Mesendoderm (in vitro differentiated cells): Measurements from ENCODE around the gene CHP1. TPM values are rescaled to one million over a fixed set of nuclear protein-coding genes. Genes with fewer than 3 reads are reported as not detected.
A peak's percentile ranks its signal among the peaks of the same experiment; 100 is the strongest.

ENCODE experiments used
- DNase-seq: peaks from one replicate; pipeline ENCODE4 v3.0.0; 2013
- H2AK5ac ChIP-seq: 2 replicates; pipeline ENCODE4 v1.6.1; 2013; ENCODE audit warnings: low read length, inconsistent platforms
- H2BK120ac ChIP-seq: 2 replicates; pipeline ENCODE4 v1.6.1; 2013; ENCODE audit warnings: low read depth, mild to moderate bottlenecking, low read length, moderate library complexity, mixed read lengths
- H2BK15ac ChIP-seq: replicated peaks from 2 replicates; pipeline ENCODE4 v1.6.1; 2013; ENCODE audit warnings: low read depth, mild to moderate bottlenecking, moderate library complexity
- H2BK5ac ChIP-seq: 2 replicates; pipeline ENCODE4 v1.6.1; 2013; ENCODE audit warnings: low read length, inconsistent platforms
- H3K18ac ChIP-seq: 2 replicates; pipeline ENCODE4 v1.6.1; 2013; ENCODE audit warnings: mild to moderate bottlenecking, low read length, mixed read lengths
- H3K23ac ChIP-seq: one replicate; pipeline ENCODE4 v1.6.1; 2013; ENCODE audit warnings: low read length
- H3K27ac ChIP-seq: 2 replicates; pipeline ENCODE4 v1.5.1; 2013; ENCODE audit warnings: low read depth, mild to moderate bottlenecking, inconsistent platforms, low read length, moderate library complexity
- H3K27me3 ChIP-seq: 2 replicates; pipeline ENCODE4 v1.6.1; 2013; ENCODE audit warnings: low read length, control low read depth, mild to moderate bottlenecking, inconsistent platforms; ENCODE audit not compliant: insufficient read depth, poor library complexity
- H3K36me3 ChIP-seq: 2 replicates; pipeline ENCODE4 v1.6.1; 2013; ENCODE audit warnings: low read length, inconsistent platforms; ENCODE audit not compliant: control insufficient read depth, insufficient read depth
- H3K4ac ChIP-seq: one replicate; pipeline ENCODE4 v1.6.1; 2013; ENCODE audit warnings: low read depth, mild to moderate bottlenecking, low read length, moderate library complexity
- H3K4me1 ChIP-seq: 2 replicates; pipeline ENCODE4 v1.6.1; 2013; ENCODE audit warnings: low read depth, low read length, inconsistent platforms; ENCODE audit not compliant: control insufficient read depth
- H3K4me2 ChIP-seq: 2 replicates; pipeline ENCODE4 v1.6.1; 2013; ENCODE audit warnings: low read length
- H3K4me3 ChIP-seq: 2 replicates; pipeline ENCODE4 v1.5.1; 2013; ENCODE audit warnings: mild to moderate bottlenecking, low read length
- H3K56ac ChIP-seq: one replicate; pipeline ENCODE4 v1.6.1; 2013; ENCODE audit warnings: low read length
- H3K79me1 ChIP-seq: 2 replicates; pipeline ENCODE4 v1.6.1; 2013; ENCODE audit warnings: low read length, inconsistent platforms
- H3K79me2 ChIP-seq: 2 replicates; pipeline ENCODE4 v1.6.1; 2013; ENCODE audit warnings: mild to moderate bottlenecking, low read length; ENCODE audit not compliant: control insufficient read depth, insufficient read depth
- H3K9ac ChIP-seq: 2 replicates; pipeline ENCODE4 v1.6.1; 2013; ENCODE audit warnings: low read length, inconsistent platforms
- H4K5ac ChIP-seq: one replicate; pipeline ENCODE4 v1.6.1; 2013; ENCODE audit warnings: low read length
- H4K8ac ChIP-seq: one replicate; pipeline ENCODE4 v1.6.1; 2013; ENCODE audit warnings: low read depth, mild to moderate bottlenecking, control low read depth, low read length, moderate library complexity
- WGBS: extraction: QIAGEN DNeasy Blood & Tissue Kit; methylation state at CpG from one replicate; pipeline ENCODE4 v1.1.7; 2013; ENCODE audit warnings: low lambda C conversion rate, missing lambda C conversion rate; ENCODE audit not compliant: insufficient coverage; ENCODE audit errors: extremely low coverage; 5-methylcytosine and 5-hydroxymethylcytosine counted together
- polyA plus RNA-seq, 2 experiments: library from polyadenylated mRNA; stranded (reverse); fragments of 200-250 nt; gene quantifications; one replicate each; pipeline ENCODE4 v1.2.3, GENCODE V29; 2013

The CHP1 gene
- polyA plus RNA-seq (2013, experiment 1 of 2): 64.5 TPM
- polyA plus RNA-seq (2013, experiment 2 of 2): 62.9 TPM

DNA sequence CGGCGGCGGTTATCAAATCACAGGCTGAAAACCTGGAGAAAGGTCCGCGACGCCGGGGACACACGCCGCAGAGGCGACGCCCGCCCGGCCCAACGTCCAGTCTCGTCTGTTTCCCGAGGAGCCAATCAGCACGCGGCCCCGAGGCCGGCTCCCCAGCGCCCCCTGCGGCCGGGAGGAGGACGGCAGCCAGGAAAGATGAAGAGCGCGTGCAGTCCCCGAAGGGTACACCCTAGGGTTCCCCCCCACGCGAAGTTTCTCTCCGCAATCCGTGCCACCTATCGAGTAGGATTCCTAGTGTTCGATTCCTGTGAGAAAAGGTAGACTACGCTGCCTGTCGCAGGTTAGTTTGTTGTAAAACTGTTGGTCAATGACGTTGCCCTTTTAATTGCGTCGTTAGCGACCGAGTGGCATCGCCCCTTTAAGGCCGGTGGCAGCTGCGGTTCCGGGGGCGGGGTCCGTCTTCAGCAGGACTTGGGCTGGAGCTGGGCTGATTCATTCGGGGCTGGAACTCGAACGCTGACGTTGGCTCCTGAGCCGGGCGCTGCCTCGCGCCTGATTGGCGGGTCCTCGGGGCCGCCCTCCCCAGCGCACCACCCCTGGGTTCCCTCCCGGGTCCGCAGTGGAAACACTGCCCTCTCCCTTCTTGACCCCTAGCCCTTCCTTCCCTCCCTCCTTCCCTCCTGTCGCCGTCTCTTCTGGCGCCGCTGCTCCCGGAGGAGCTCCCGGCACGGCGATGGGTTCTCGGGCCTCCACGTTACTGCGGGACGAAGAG lies at the start of gene CHP1, which contains the start of gene EXD1:
Gene CHP1, plus strand, starts transcription at position 619 of the 772 bp plus-strand sequence. Its CDS starts 115 bp downstream, at position 734.
Gene EXD1, minus strand, starts transcription at position 108 of the 772 bp plus-strand sequence. CDS start 4,182 bp downstream, outside the sequence.
- Histone ChIP-seq H4K5ac (no peak within 1 kb of the TSS), H2BK120ac (no peak within 1 kb of the TSS), H3K4me2 (peak within 1 kb of the TSS; percentile 96), H3K36me3 (no peaks in the 10 kb centered on the region), H3K9ac (peak within 1 kb of the TSS; percentile 79), H2BK5ac (peak within 1 kb of the TSS; percentile 74), H3K27me3 (no peaks in the 10 kb centered on the region), H3K56ac (peak within 1 kb of the TSS; percentile 91), H3K4me1 (no peaks in the 10 kb centered on the region), H2BK15ac (peak within 1 kb of the TSS; percentile 38), H2AK5ac (no peak within 1 kb of the TSS), H3K23ac (no peak within 1 kb of the TSS), H3K79me1 (peaks cover 8% of the 10 kb centered on the region), H3K27ac (peak within 1 kb of the TSS; percentile 62), H3K79me2 (peaks cover 10% of the 10 kb centered on the region), H4K8ac (no peak within 1 kb of the TSS), H3K4me3 (peak within 1 kb of the TSS; percentile 70), H3K18ac (peak within 1 kb of the TSS; percentile 31), H3K4ac (no peak within 1 kb of the TSS)
- WGBS: no CpG with 5 or more reads among the region's 72 CpGs
- DNase-seq: peak; percentile 99

DNA sequence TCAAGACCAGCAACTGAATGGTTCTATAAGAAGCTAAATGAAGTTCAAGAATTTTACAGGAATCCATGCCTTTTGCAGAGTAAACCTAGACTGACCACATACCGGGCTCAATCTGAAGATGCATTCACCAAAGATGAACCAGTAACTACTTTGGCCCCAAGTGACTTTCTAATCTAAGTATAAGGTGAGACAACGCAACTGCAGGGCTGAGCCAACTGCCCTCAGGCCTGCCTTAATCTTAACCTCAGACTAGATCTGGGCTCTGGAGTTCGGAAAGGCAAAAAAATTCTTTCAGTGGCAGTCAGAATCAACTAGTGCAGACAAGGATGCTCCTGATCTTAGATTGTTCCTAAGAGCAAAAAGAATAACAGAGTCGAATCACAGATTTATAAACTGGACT lies 48.8 kb upstream of the CHP1 start:
- Histone ChIP-seq H3K4me1 (no peaks in the 10 kb centered on the region), H2BK15ac (no peak overlapping the region), H3K56ac (no peak overlapping the region), H3K79me2 (no peaks in the 10 kb centered on the region), H3K4me2 (no peak overlapping the region), H2BK5ac (no peak overlapping the region), H3K4ac (no peak overlapping the region), H4K5ac (no peak overlapping the region), H2AK5ac (no peak overlapping the region), H3K27ac (no peak overlapping the region), H3K9ac (no peak overlapping the region), H3K4me3 (no peak overlapping the region), H2BK120ac (no peak overlapping the region), H3K36me3 (no peaks in the 10 kb centered on the region), H3K27me3 (no peaks in the 10 kb centered on the region), H3K79me1 (no peaks in the 10 kb centered on the region), H3K18ac (no peak overlapping the region), H4K8ac (no peak overlapping the region), H3K23ac (no peak overlapping the region)
- no peak for DNase-seq
- WGBS: no CpG with 5 or more reads among the region's 4 CpGs

DNA sequence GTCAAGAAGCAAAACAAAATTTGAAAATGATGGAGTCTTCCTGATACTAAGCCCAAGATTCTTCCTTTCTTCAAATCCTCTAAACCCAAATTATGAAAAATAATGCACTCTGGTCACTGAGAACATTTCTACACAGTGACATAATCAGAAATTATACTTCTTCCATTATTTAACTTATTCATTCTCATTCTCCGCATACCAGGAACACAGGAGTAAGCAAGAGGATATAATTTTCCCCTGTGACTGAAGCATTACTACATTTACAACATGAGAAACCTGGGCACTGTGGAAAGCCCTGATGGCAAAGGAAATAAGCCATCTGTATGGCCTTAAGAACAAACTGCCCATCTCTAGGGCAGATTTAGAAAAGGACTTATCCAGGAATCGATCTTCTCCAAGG lies 47.5 kb upstream of the CHP1 start:
- Histone ChIP-seq H2BK120ac (no peak overlapping the region), H3K27me3 (no peaks in the 10 kb centered on the region), H3K4me3 (no peak overlapping the region), H3K56ac (no peak overlapping the region), H3K23ac (no peak overlapping the region), H3K9ac (no peak overlapping the region), H3K79me1 (no peaks in the 10 kb centered on the region), H2BK5ac (no peak overlapping the region), H3K27ac (no peak overlapping the region), H3K4ac (no peak overlapping the region), H2BK15ac (no peak overlapping the region), H3K4me1 (no peaks in the 10 kb centered on the region), H3K36me3 (no peaks in the 10 kb centered on the region), H2AK5ac (no peak overlapping the region), H3K4me2 (no peak overlapping the region), H4K5ac (no peak overlapping the region), H3K79me2 (no peaks in the 10 kb centered on the region), H4K8ac (no peak overlapping the region), H3K18ac (no peak overlapping the region)
- no CpG with 5 or more reads among the region's 2 CpGs for whole genome bisulfite sequencing
- no peak for DNase-seq

DNA sequence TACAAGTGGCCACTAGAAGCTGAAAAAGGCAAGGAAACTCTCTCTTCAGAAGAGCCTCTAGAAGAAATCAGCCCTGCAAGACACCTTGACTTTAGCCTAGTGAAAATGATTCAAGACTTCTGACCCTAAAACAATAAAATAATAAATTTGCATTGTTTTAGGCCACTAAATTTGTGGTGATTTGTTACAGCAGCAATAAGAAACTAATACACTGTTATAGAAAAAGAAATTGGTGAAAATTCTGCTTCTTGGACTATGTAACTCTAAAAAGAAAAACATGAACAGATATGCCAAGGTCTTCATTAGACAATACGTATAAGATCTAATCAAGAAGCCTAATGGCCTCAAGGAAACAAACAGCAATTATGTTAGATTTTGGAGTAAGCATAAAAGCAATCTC lies 36.6 kb upstream of the CHP1 start:
- Histone ChIP-seq H3K27me3 (no peaks in the 10 kb centered on the region), H3K56ac (no peak overlapping the region), H4K5ac (no peak overlapping the region), H2BK5ac (no peak overlapping the region), H3K27ac (no peak overlapping the region), H3K18ac (no peak overlapping the region), H3K4me3 (no peak overlapping the region), H2BK15ac (no peak overlapping the region), H3K79me1 (no peaks in the 10 kb centered on the region), H3K4me2 (no peak overlapping the region), H2AK5ac (no peak overlapping the region), H2BK120ac (no peak overlapping the region), H3K79me2 (no peaks in the 10 kb centered on the region), H3K23ac (no peak overlapping the region), H3K9ac (no peak overlapping the region), H3K4ac (no peak overlapping the region), H3K36me3 (no peaks in the 10 kb centered on the region), H3K4me1 (no peaks in the 10 kb centered on the region), H4K8ac (no peak overlapping the region)
- WGBS: no CpG with 5 or more reads among the region's 1 CpG
- DNase-seq: no peak

DNA sequence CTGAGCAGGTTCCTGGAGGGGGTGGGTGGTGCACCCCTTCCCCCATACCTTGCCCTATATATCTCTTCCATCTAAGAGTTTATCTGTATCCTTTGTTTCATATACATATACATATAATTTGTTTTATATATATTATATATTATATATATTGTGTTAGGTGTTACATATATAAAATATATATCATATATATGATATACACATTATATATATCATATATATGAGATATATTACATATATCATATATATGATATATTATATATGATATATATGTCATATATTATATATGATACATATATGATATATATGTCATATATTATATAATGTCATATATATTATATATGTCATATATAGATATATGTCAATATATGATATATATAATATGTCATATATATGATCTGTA lies 31.6 kb upstream of the CHP1 start:
- H3K4me3 ChIP-seq: no peak overlapping the region
- H3K36me3 ChIP-seq: no peaks in the 10 kb centered on the region
- H2BK15ac ChIP-seq: no peak overlapping the region
- no peak overlapping the region for H4K8ac ChIP-seq
- no peak overlapping the region for H4K5ac ChIP-seq
- no peak overlapping the region for H3K23ac ChIP-seq
- no peak overlapping the region for H3K4me2 ChIP-seq
- H3K79me2 ChIP-seq: no peaks in the 10 kb centered on the region
- H3K79me1 ChIP-seq: no peaks in the 10 kb centered on the region
- no peak overlapping the region for H3K56ac ChIP-seq
- no peak overlapping the region for H2BK5ac ChIP-seq
- no peak overlapping the region for H3K18ac ChIP-seq
- no peak overlapping the region for H2AK5ac ChIP-seq
- no peak overlapping the region for H2BK120ac ChIP-seq
- no peak for DNase-seq
- no peaks in the 10 kb centered on the region for H3K4me1 ChIP-seq
- no peak overlapping the region for H3K27ac ChIP-seq
- no peak overlapping the region for H3K4ac ChIP-seq
- no peaks in the 10 kb centered on the region for H3K27me3 ChIP-seq
- H3K9ac ChIP-seq: no peak overlapping the region

DNA sequence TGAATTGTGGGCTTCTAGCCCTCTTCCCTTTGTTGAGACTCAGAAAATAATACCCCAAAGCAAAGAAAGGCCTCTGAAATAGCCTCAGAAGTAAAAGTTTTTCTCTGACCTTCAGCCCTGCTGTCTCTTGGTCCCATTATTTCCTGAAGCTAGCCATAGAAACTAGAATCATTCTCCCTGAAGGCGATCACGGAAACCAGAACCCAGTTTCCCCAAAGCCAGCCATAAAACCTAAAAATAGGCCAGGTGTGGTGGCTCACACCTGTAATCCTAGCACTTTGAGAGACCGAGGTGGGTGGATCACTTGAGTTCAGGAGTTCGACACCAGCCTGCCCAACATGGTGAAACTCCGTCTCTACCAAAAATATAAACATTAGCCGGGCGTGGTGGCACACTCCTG lies 27.7 kb upstream of the CHP1 start:
- H4K8ac ChIP-seq: no peak overlapping the region
- H3K9ac ChIP-seq: no peak overlapping the region
- no peaks in the 10 kb centered on the region for H3K4me1 ChIP-seq
- no peak overlapping the region for H3K27ac ChIP-seq
- DNase-seq: no peak
- no peak overlapping the region for H3K4ac ChIP-seq
- H3K27me3 ChIP-seq: no peaks in the 10 kb centered on the region
- no peaks in the 10 kb centered on the region for H3K79me2 ChIP-seq
- H2BK15ac ChIP-seq: no peak overlapping the region
- H3K79me1 ChIP-seq: no peaks in the 10 kb centered on the region
- H2AK5ac ChIP-seq: no peak overlapping the region
- H3K36me3 ChIP-seq: no peaks in the 10 kb centered on the region
- no peak overlapping the region for H2BK5ac ChIP-seq
- no peak overlapping the region for H3K18ac ChIP-seq
- H3K4me3 ChIP-seq: no peak overlapping the region
- no peak overlapping the region for H4K5ac ChIP-seq
- no peak overlapping the region for H3K23ac ChIP-seq
- no peak overlapping the region for H2BK120ac ChIP-seq
- H3K4me2 ChIP-seq: no peak overlapping the region
- WGBS: no CpG with 5 or more reads among the region's 7 CpGs
- H3K56ac ChIP-seq: no peak overlapping the region
